Measurements from ENCODE around the gene SELENOI. TPM values are rescaled to one million over a fixed set of nuclear protein-coding genes. Genes with fewer than 3 reads are reported as not detected.
"Not testable (repeated sequence)": the region's sequence is repeated elsewhere in the genome, so short reads cannot be mapped to it uniquely, and the experiment has no call there.

Gene SELENOI
- total RNA-seq, 2 experiments from 2014 or later = 20.0 to 22.9 TPM

DNA sequence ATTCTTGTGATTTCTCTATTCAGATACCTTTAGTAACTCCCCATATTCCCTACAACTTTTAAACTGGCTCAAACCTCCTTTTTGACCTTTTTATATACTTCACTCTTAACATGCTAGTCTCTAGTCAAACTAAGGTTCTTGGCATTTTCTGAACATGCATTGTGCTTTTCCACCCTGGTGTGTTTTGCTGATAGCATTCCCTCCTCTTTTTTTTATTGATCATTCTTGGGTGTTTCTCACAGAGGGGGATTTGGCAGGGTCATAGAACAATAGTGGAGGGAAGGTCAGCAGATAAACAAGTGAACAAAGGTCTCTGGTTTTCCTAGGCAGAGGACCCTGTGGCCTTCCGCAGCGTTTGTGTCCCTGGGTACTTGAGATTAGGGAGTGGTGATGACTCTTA is 23.7 kb downstream of the SELENOI start:
- H3K27me3 Mint-ChIP-seq (ENCODE audit: low read depth); H3K4me1 Mint-ChIP-seq (ENCODE audit: low read depth); CTCF ChIA-PET; H3K27ac Mint-ChIP-seq; H3K4me3 Mint-ChIP-seq; intact Hi-C loops (cut with micrococcal nuclease); H3K9me3 Mint-ChIP-seq; DNase-seq: not testable (repeated sequence)
- H3K36me3 Mint-ChIP-seq (ENCODE audit: low read depth) = peaks cover 33% of the 10 kb centered on the region

DNA sequence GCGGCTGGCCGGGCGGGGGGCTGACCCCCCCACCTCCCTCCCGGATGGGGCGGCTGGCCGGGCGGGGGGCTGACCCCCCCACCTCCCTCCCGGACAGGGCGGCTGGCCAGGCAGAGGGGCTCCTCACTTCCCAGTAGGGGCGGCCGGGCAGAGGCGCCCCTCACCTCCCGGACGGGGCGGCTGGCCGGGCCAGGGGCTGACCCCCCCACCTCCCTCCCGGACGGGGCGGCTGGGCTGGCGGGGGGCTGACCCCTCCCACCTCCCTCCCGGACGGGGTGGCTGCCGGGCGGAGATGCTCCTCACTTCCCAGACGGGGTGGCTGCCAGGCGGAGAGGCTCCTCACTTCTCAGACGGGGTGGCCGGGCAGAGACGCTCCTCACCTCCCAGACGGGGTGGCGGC is 25.0 kb downstream of the SELENOI start:
- not testable (repeated sequence) for DNase-seq, H3K4me3 Mint-ChIP-seq

DNA sequence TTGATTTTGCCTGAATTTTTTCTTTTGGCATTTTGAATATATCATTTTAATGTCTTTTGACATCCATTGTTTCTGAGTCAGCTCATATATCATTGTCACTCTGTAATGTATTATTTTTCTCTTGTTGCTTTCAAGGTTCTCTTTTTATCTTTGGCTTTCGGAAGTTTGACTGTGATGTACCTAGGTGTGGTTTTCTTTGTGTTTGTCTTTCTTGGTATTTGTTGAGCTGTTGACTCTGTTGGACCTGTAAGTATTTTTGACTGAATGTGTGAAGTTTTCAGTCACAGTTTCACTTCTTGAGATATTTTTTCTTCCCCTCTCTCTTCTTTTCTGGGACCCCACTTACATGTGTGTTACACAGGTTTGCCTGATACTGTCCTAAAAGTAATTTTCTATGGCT is 30.9 kb downstream of the SELENOI start:
- Mint-ChIP-seq H3K4me3 (no peak overlapping the region), H3K4me1 (ENCODE audit: low read depth) (peaks cover 5% of the 10 kb centered on the region), H3K36me3 (ENCODE audit: low read depth) (peaks cover 39% of the 10 kb centered on the region), H3K9me3 (no peaks in the 10 kb centered on the region), H3K27ac (no peak overlapping the region), H3K27me3 (ENCODE audit: low read depth) (no peaks in the 10 kb centered on the region)
- intact Hi-C loops (cut with micrococcal nuclease) = no loop called here
- no peak for DNase-seq
- CTCF ChIA-PET = no interaction called here

More for the DNA sequence above, 25.0 kb downstream of the SELENOI start:
- CTCF ChIA-PET; H3K27ac Mint-ChIP-seq; intact Hi-C loops (cut with micrococcal nuclease); H3K9me3 Mint-ChIP-seq; H3K4me1 Mint-ChIP-seq (ENCODE audit: low read depth); H3K27me3 Mint-ChIP-seq (ENCODE audit: low read depth): not testable (repeated sequence)
- peaks cover 33% of the 10 kb centered on the region for H3K36me3 Mint-ChIP-seq (ENCODE audit: low read depth)

DNA sequence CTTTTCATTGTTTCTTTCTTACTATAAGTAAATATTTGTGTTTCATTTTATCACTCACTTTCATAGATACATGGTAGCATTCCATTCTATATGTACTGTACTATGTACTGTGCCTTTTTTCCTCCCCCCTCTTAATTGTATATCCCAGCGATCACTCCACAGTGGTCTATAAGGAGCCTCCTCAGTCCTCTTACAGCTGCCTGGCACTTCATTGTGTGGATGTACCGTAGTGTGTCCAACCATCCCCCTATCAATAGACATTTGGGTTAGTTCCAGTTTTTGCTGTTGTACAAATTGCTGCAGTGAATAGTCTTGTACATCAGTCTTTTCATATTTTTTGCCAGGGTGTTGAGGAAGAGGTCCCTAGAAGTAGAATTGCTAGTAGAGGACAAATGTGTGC is 34.3 kb downstream of the SELENOI start:
- Mint-ChIP-seq H3K4me1 (ENCODE audit: low read depth) (peaks cover 5% of the 10 kb centered on the region), H3K27ac (no peak overlapping the region), H3K36me3 (ENCODE audit: low read depth) (peaks cover 34% of the 10 kb centered on the region), H3K9me3 (no peaks in the 10 kb centered on the region), H3K27me3 (ENCODE audit: low read depth) (no peaks in the 10 kb centered on the region), H3K4me3 (no peak overlapping the region)
- DNase-seq = no peak
- intact Hi-C loops (cut with micrococcal nuclease) = no loop called here
- CTCF ChIA-PET = no interaction called here

DNA sequence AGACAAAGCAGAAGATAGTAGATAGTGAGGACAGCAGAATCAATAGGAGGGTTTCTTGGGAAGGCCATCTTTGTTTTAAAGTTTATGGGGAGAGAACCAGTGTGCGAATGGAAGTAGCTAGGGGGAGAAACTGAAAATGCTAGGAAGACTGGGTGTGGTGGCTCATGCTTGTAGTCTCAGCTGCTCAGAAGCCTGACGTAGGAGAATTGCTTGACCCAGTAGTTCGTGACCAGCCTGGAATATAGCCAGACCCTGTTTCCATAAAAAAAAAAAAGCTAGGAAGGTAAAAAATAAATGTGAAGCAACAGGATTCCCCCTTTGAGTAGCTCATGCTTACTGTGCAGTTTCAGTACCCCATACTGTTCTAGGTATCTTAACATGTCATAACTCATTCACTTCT is 36.6 kb downstream of the SELENOI start:
- intact Hi-C loops (cut with micrococcal nuclease) = no loop called here
- no peaks in the 10 kb centered on the region for H3K27me3 Mint-ChIP-seq (ENCODE audit: low read depth)
- CTCF ChIA-PET = interaction anchor here (1.9 kb wide), 1 partner anchor 10 kb away, joined by 5 read pairs; no protein-coding TSS in a partner anchor
- no peaks in the 10 kb centered on the region for H3K4me1 Mint-ChIP-seq (ENCODE audit: low read depth)
- H3K36me3 Mint-ChIP-seq (ENCODE audit: low read depth) = peaks cover 31% of the 10 kb centered on the region
- H3K9me3 Mint-ChIP-seq = no peaks in the 10 kb centered on the region
- no peak overlapping the region for H3K27ac Mint-ChIP-seq
- H3K4me3 Mint-ChIP-seq = no peak overlapping the region
- no peak for DNase-seq

DNA sequence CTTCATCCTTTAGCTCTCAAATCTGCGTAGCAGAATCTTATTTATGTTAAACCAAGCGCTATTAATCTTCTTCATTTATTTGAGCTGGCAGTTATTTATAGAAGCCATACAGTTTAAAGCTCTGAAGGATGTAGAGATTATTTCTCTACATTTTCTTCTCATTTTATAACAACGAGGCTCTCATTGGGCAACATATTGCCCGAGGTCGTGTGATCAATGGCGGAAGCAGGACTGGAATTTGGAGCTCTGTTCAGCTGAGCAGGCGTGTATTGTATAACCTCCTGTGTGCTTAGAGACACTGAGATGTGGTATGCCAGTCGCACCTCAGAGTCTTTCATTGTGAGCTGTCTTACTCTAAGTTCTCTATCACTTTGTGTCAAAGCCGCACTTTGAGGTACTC is 38.2 kb downstream of the SELENOI start:
- no peaks in the 10 kb centered on the region for H3K4me1 Mint-ChIP-seq (ENCODE audit: low read depth)
- intact Hi-C loops (cut with micrococcal nuclease) = no loop called here
- no peaks in the 10 kb centered on the region for H3K9me3 Mint-ChIP-seq
- H3K36me3 Mint-ChIP-seq (ENCODE audit: low read depth) = peaks cover 20% of the 10 kb centered on the region
- no peak overlapping the region for H3K27ac Mint-ChIP-seq
- H3K4me3 Mint-ChIP-seq = no peak overlapping the region
- no peak for DNase-seq
- CTCF ChIA-PET = interaction anchor here (1.1 kb wide), 1 partner anchor 137 kb away, joined by 3 read pairs; no protein-coding TSS in a partner anchor
- no peaks in the 10 kb centered on the region for H3K27me3 Mint-ChIP-seq (ENCODE audit: low read depth)

DNA sequence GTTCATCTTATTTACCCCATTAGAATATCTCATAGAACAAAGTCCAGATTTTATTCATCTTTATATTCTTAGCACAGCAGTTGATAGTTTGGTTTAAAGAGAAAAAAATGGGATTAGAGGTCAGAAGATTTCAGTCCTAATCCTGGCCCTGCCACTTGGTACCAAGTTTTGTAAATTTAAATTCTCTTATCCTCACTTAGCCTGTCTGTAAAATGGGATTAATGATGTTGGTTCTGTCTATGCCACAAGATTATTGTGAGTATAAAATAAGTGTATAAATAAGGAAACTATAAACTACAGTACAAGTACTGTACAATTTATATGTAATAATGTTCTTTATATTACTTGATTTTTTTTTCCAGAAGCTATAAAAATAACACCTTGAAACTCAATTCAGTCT is 38.7 kb downstream of the SELENOI start:
- CTCF ChIA-PET = no interaction called here
- no peak overlapping the region for H3K27ac Mint-ChIP-seq

DNA sequence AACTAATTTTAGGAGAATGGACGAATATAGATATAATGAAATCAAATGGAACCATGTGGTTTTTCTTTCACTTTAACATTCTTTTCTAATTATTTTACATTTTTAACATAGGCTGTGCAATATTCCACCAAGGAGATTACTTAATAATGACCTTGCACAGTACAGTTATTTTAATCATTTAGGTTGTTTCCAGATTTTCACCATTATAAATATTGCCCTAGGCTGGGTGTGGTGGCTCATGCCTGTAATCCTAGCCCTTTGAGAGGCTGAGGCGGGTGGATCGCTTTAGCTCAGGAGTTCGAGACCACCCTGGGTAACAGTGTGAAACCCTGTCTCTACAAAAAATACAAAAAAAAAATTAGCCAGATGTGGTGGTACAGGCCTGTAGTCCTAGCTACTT is 41.2 kb downstream of the SELENOI start:
- Mint-ChIP-seq H3K27me3 (ENCODE audit: low read depth) (no peaks in the 10 kb centered on the region), H3K4me1 (ENCODE audit: low read depth) (no peaks in the 10 kb centered on the region), H3K27ac (no peak overlapping the region), H3K9me3 (no peaks in the 10 kb centered on the region), H3K36me3 (ENCODE audit: low read depth) (peaks cover 23% of the 10 kb centered on the region), H3K4me3 (no peak overlapping the region)
- CTCF ChIA-PET = no interaction called here
- intact Hi-C loops (cut with micrococcal nuclease) = no loop called here
- no peak for DNase-seq

More for the DNA sequence above, 38.7 kb downstream of the SELENOI start:
- Mint-ChIP-seq H3K27me3 (ENCODE audit: low read depth) (no peaks in the 10 kb centered on the region), H3K9me3 (no peaks in the 10 kb centered on the region), H3K4me1 (ENCODE audit: low read depth) (no peaks in the 10 kb centered on the region), H3K4me3 (no peak overlapping the region), H3K36me3 (ENCODE audit: low read depth) (peaks cover 22% of the 10 kb centered on the region)
- intact Hi-C loops (cut with micrococcal nuclease) = no loop called here
- no peak for DNase-seq

DNA sequence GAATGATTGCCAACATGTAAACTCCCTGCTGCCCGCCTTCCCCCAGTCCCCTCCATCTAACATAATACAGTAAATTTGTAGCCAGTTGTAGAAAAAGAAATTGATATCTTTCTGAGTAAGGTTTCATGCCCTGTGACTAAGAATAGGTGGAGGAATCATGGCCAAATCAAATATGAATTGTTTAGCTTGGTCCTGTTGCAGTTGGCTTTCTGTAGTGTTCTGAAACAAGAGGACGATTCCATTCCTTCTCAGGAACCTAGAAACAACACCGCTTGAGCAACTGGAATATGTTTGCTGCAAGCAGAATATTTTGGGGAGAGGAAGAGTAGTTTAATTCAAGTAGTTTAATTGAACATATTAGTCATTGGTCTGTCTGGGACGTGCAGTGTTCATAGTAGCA is 48.8 kb downstream of the SELENOI start:
- no peak for DNase-seq
- no peaks in the 10 kb centered on the region for H3K27me3 Mint-ChIP-seq (ENCODE audit: low read depth)
- no peak overlapping the region for H3K27ac Mint-ChIP-seq
- H3K9me3 Mint-ChIP-seq = no peaks in the 10 kb centered on the region
- intact Hi-C loops (cut with micrococcal nuclease) = loop anchor here (5.0 kb wide), 1 partner anchor 37 kb away; no protein-coding TSS in a partner anchor
- H3K36me3 Mint-ChIP-seq (ENCODE audit: low read depth) = peaks cover 14% of the 10 kb centered on the region
- CTCF ChIA-PET = no interaction called here
- no peak overlapping the region for H3K4me3 Mint-ChIP-seq
- peaks cover 19% of the 10 kb centered on the region for H3K4me1 Mint-ChIP-seq (ENCODE audit: low read depth)

DNA sequence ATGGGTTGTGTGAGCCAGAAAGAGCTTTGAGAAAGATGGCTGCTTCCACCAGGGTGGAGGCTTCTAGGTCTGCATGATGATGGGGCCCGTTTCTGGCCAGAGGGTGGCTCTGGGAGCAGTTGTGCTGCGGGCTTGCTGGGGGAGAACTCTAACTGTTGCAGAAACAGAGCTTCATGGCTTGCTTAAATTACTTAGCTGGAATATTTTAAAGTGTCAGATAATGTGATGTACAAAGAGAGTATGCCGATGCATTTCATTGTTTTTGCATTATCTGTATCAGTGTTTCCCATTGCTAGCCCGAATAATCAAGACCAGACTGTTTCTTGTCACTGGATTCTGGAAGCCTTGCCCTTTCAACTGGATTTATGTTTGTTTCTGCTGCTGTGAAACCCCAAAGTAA is 49.5 kb downstream of the SELENOI start:
- DNase-seq = no peak
- Mint-ChIP-seq H3K27me3 (ENCODE audit: low read depth) (no peaks in the 10 kb centered on the region), H3K36me3 (ENCODE audit: low read depth) (peaks cover 9% of the 10 kb centered on the region), H3K27ac (no peak overlapping the region), H3K9me3 (no peaks in the 10 kb centered on the region), H3K4me3 (no peak overlapping the region), H3K4me1 (ENCODE audit: low read depth) (peaks cover 19% of the 10 kb centered on the region)
- CTCF ChIA-PET = no interaction called here
- intact Hi-C loops (cut with micrococcal nuclease) = no loop called here

DNA sequence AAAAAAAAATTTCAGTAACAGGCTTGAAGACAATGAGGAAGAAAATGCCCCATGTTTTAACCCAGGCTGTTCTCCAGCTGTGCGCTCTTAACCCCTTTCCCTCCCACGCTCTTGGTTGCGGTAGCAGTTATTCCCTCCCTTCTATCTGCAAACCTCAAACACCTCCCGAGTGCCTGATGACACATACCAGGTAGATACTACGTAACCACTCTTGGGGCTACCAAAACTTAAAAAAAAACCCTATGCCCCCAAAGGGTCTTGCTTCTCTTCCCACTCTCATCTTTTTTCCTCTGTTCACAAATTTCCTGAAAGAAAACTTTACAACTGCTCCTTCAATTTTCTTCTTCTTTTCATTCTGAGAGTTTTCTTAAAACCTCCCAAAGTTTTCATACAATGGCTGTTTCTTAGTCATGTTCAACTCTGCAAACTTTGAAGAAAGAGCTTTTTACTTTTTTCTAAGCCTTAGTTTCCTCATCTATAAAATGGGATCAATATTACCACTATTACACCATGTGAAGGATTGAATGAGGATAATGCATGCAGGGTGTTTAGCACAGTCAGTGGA is 50.9 kb downstream of the SELENOI start:
- no peaks in the 10 kb centered on the region for H3K27me3 Mint-ChIP-seq (ENCODE audit: low read depth)
- intact Hi-C loops (cut with micrococcal nuclease) = loop anchor here (2.0 kb wide), 1 partner anchor 52 kb away; no protein-coding TSS in a partner anchor
- H3K27ac Mint-ChIP-seq = peak overlapping the region; percentile 4
- no peaks in the 10 kb centered on the region for H3K9me3 Mint-ChIP-seq
- no peak overlapping the region for H3K4me3 Mint-ChIP-seq
- peaks cover 9% of the 10 kb centered on the region for H3K36me3 Mint-ChIP-seq (ENCODE audit: low read depth)
- CTCF ChIA-PET = interaction anchor here (0.7 kb wide), 1 partner anchor 639 kb away, joined by 5 read pairs; no protein-coding TSS in a partner anchor
- peaks cover 19% of the 10 kb centered on the region for H3K4me1 Mint-ChIP-seq (ENCODE audit: low read depth)
- peak; percentile 69 for DNase-seq

DNA sequence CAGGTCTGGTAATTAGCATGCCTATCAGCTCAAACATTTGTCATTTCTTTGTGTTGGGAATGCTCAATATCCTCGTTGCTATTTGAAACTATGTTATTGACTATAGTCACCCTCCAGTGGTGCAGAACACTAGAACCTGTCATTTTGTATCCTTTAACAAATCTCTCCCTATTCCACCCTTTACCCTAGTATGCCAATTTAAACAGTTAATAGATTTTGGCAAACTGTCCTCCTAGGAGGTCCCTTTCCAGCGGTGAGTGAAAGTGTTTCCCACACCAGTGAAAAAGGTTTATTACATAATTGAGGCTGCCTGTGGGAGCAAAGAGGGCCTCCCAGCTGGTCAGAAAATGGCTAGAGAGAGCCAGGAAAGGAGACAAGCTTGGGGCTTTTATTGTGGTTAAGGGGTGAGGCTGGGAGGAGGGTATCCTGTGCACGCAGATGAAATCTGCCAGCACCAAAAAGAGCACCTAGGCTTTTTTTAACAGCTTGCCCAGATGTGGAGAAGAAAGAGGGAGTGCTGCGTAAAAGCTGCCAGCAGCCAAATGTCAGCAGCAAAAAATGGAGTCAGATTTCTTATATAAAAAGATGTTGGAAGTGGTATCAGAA is 53.9 kb downstream of the SELENOI start:
- Mint-ChIP-seq H3K27me3 (ENCODE audit: low read depth) (peaks cover 5% of the 10 kb centered on the region), H3K4me3 (no peak overlapping the region), H3K4me1 (ENCODE audit: low read depth) (peaks cover 19% of the 10 kb centered on the region), H3K27ac (no peak overlapping the region), H3K36me3 (ENCODE audit: low read depth) (peaks cover 5% of the 10 kb centered on the region), H3K9me3 (no peaks in the 10 kb centered on the region)
- no peak for DNase-seq
- intact Hi-C loops (cut with micrococcal nuclease) = no loop called here
- CTCF ChIA-PET = interaction anchor here (0.6 kb wide), 1 partner anchor 17 kb away, joined by 3 read pairs; no protein-coding TSS in a partner anchor

DNA sequence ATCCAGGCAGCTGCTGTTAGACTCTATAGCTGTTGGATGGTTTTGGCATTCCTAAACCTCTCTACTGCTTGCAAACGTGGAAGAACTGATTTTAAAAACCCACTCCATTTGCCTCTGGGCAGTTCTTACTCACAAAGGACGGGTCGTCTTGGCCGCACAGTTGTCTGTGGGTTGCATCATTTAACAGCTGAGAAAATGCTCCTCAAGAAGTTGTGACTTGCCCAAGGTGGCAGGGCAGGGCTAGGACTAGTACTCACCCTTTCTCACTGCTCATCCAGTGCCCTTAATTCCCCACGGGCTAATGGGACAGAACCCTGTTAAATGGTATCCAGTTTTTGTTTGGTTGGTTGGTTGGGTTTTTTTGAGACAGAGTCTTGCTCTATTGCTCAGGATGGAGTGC is 54.8 kb downstream of the SELENOI start:
- no peak overlapping the region for H3K4me3 Mint-ChIP-seq
- no peak for DNase-seq
- peaks cover 5% of the 10 kb centered on the region for H3K27me3 Mint-ChIP-seq (ENCODE audit: low read depth)
- peaks cover 16% of the 10 kb centered on the region for H3K4me1 Mint-ChIP-seq (ENCODE audit: low read depth)
- no peak overlapping the region for H3K27ac Mint-ChIP-seq
- H3K9me3 Mint-ChIP-seq = no peaks in the 10 kb centered on the region
- intact Hi-C loops (cut with micrococcal nuclease) = no loop called here
- H3K36me3 Mint-ChIP-seq (ENCODE audit: low read depth) = peaks cover 2% of the 10 kb centered on the region
- CTCF ChIA-PET = no interaction called here
